A549 treated with GW870086 at 1 μM for 4 hours (cell line): ENCODE measurements around the gene ENOX2. TPM values are rescaled to one million over a fixed set of nuclear protein-coding genes. Genes with fewer than 3 reads are reported as not detected.

Source experiments
- total RNA-seq: library from RNA; stranded (reverse); fragments of 200-300 nt; extraction: Qiagen RNA extraction; gene quantifications from 5 replicates; pipeline ENCODE4 v1.2.3, GENCODE V29; 2022; ENCODE audit warnings: low read depth

ENOX2 gene, protein sequence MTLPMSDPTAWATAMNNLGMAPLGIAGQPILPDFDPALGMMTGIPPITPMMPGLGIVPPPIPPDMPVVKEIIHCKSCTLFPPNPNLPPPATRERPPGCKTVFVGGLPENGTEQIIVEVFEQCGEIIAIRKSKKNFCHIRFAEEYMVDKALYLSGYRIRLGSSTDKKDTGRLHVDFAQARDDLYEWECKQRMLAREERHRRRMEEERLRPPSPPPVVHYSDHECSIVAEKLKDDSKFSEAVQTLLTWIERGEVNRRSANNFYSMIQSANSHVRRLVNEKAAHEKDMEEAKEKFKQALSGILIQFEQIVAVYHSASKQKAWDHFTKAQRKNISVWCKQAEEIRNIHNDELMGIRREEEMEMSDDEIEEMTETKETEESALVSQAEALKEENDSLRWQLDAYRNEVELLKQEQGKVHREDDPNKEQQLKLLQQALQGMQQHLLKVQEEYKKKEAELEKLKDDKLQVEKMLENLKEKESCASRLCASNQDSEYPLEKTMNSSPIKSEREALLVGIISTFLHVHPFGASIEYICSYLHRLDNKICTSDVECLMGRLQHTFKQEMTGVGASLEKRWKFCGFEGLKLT
- total RNA-seq = 6.8 to 10.2 TPM (median 8.4 TPM) in 5 replicates

DNA sequence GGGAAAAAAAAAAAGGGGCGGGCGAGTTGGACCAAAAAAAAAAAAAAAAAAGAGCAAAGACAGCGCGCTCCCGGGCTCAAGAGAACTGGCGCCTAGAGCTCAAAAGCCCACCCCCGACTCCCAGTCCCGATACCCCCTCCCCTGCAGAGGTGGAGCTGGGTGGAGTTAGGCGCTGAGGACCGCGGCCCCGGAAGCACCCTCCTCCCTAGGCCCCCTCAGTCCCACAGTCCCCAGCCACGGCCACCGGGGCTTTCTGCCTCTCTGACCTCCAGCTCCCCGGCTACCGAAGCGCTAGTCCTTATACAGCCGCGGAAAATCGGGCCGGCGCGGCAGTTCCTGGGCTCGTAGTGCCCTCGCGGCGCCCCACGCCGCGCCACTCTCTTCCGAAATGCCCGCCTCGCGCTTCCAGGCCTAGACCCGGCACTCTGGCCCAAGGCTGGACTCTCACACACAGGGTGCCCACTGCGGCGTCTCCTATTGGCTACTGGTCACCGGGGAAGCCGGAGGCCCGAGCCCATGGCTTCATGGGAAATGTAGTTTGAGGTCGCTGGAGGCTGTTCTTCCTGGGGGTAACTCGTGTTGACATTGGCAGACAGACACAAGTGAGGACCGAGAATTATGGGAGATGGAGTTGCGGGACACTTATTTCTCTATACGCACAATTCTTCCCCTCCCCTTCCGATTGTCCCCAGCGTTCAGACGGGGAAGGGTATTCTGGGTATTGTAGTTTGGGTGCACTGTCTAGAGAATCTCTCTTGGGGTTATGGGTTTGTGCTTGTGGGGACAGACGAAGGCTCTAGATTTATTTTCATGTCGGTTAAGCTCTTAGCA lies at the start of gene ENOX2:
TSS of gene ENOX2 (minus strand) at position 427 of the 831 bp plus-strand sequence. CDS start 199,993 bp downstream, outside the sequence.

Other genes with a start within 250 kb of the ENOX2 start
- not detected in 5 replicates for gene ARHGAP36, start 155.1 kb upstream of the ENOX2 start, total RNA-seq